ENCODE results near the gene SMURF1. TPM values are rescaled to one million over a fixed set of nuclear protein-coding genes. Genes with fewer than 3 reads are reported as not detected.
"Not testable (repeated sequence)": the region's sequence is repeated elsewhere in the genome, so short reads cannot be mapped to it uniquely, and the experiment has no call there.

Gene SMURF1
- 31.2 TPM for total RNA-seq
- long read RNA-seq, partial matches to known transcripts = 19 of 31 reads
- long read RNA-seq, other reads (novel, unspliced or antisense) = 12 of 31 reads

DNA sequence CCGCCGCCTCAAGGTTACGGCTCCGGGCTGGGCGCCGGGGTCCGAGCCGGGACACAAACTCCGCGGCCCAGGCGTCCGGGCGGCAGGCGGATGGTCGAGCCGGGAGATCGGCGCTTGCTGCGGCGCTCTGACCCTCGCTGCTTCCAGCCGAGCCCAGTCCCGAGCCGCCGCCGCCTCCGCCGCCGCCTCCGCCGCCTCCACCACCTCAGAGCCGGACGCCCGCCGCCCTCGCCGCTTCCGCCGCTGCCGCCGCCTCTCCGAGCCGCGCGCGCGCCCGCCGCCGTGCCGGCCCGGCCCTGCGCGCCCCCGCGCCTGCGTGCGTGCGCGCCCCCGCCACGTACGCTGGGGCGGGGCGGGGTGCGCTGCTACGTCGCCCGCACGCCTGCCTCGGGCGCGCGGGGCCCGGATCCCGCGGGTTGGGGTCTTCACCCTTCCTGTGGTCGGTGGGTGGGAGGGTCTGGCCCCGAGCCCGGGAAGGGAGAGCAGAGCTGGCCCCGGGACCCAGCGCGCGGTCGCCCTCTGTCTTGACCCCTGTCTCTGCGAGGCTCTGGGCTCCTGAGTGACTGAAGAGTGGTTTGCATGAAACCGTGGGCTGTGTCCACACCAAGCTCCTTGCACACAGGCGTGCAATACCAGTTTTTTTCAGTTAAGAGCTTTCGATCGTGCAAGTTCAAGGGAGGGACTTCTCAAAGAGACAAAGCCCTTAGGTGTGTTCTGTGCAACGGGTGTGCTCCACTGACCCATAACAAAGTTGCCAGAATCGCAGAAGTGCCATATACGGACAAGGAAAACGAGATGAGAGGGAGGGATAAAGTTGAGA lies at the start of gene SMURF1:
Gene SMURF1 (minus strand): TSS at position 256 of the 820 bp plus-strand sequence. CDS start 328 bp downstream, outside the sequence.
- peak; percentile 90 for DNase-seq (ENCODE audit: low spot score)

DNA sequence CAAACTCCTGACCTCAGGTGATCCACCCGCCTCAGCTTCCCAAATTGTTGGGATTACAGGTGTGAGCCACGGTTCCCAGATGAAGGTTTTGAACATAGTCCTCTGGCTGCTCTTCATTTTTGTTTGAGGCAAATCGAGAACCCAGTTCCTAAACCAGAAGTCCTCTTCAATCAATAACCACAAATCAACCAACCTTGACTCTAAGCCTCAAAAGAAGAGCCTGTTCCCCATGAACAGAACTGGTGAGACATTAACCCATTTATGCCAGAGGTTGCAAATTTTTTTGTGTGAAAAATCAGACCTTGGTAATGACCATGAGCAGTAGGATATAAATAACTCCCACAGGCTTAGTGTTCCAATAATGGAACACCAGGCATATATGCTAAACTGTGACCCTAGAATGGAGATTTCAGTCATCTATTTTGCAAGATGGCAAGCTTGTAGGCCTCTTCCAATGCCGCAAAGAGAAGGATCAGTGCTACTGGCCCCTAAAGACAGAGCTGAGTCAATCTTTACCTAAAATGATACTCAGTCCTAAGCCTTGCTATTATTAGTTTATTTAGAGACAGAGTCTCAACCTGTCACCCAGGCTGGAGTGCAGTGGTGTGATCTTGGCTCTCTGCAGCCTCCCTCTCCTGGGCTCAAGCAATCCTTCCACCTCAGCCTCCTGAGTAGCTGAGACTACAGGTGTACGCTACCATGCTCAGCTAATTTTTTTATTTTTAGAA lies 48.1 kb upstream of the SMURF1 start:
- no peak for DNase-seq (ENCODE audit: low spot score)

DNA sequence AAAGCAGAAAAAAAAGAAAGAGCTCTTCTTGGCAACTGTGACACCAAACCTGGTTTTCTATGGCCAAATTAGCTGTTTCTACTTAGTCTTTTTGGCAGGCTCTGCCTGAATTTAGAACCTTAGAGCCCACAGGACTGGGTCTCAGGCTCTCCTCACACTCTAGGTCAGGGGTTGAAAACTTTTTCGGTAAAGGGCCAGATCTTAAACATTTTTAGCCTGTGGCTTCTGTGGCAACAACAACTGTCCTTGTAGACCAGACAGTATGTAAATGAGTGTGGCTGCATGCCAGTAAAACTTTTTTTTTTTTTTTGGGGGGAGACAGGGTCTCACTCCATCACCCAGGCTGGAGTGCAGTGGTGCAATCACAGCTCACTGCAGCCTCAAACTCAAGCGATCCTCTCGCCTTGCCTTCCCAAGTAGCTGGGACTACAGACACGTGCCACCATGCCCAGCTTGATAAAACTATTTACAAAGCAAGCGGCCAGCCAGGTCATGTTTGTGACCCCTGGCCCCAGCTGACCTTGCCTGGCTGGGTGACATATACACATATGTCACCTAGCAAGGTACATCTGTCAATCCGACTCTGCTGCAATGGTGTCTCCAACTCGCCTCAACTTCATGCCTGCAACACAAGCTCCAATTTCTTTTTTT lies 46.6 kb upstream of the SMURF1 start:
- no peak for DNase-seq (ENCODE audit: low spot score)

DNA sequence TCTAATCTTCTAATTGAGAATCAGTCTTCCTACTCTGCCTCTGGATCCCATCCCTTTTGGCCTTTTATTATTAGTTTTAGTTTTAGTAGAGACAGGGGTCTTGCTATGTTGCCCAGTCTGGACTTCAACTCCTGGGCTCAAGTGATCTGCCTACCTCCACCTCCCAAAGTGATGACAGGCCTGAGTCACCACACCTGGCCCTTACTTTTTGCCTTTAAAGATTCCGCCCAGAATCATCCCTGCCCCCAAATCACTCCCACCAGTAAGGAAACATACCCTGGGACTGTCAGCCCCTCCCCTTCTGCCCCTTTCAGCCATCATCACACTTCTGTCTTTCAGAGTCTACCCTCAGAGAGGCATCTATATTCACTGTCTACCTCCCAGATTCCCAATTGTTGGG lies 45.3 kb upstream of the SMURF1 start:
- DNase-seq (ENCODE audit: low spot score) = no peak

DNA sequence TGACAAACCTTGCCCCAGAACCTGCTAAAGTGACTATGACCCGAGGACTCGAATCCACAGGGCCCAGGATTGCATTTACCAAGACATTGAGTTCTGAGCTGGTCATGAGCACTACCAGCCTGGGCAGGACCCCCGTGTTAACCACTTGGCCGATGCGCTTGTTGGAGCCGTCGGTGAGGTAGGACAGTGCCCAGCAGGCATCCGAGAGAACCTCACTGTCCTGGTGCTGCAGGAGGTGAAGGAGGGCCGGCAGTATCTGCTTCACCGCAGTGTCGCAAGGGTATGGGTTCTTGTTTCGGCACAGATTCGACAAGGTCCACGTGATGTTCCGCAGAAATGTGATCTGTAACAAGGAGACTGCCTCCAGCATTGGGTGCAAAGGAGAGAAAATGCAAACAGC lies 44.3 kb upstream of the SMURF1 start:
- no peak for DNase-seq (ENCODE audit: low spot score)

DNA sequence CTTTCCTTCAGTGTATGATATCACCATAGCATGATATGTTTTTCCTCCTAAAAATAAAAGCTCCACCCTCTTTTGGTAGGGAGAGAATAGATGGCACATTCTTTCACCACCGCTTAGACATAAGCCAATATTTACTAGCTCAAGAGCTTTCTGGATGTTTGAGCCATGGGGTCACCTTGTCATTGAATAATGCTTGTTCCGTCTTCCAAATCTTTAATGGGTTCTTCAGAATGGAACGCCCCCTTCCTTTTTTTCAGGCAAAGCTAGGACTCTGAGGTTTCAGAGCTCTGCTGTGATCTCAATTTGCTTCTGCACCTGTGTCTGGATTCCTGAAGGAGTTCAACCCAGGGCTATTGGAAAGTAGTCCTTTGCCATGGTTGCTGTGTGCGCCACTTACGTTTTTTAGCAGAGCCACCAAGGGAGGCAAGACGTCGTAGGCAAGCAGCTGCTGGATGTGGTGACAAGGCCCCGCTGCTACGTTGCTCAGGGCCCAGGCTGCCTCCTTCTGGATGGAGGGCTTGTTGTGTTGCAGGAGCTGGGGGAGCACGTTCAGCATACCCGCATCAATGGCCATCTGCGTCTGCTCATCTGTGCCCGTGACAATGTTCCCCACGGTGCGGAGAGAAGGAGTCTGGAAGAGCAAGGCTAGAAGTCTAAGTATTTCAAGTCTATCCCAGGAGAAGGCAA lies 40.8 kb upstream of the SMURF1 start:
- DNase-seq (ENCODE audit: low spot score) = no peak

DNA sequence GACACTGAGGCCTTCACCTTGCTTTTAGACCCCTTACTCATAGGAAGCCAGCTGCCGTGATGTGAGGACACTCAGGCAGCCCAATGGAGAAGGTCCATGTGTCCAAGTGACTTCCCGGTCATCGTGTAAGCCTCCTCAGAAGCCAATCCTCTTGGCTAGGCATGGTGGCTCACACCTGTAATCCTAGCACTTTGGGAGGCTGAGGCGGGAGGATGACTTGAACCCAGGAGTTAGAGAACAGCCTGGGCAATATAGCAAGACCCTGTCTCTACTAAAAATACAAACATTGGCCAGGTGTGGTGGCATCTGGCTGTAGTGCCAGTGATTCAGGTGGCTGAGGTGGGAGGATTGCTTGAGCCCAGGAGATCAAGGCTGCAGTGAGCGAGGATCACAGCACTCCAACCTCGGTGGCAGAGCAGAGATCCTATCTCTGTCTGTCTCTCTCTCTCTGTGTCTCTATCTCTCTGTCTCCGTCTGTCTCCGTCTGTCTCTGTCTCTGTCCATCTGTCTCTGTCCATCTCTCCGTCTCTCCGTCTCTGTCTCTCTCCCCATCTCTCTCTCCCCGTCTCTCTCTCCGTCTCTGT lies 36.3 kb upstream of the SMURF1 start:
- DNase-seq (ENCODE audit: low spot score) = peak; percentile 24

DNA sequence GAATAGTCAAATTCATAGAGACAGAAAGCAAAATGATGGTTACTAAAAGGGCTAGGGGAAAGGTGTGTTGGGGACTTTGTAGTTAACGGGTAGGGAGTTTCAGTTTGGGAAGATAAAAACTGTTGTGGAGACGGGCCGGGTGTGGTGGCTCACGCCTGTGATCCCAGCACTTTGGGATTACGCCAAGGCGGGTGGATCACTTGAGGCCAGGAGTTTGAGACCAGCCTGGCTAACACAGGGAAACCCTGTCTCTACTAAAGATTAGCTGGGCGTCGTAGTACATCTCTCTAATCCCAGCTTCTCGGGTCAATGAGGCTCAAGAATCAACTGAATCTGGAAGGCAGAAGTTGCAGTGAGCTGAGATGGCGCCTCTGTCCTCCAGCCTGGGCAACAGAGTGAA lies 33.3 kb upstream of the SMURF1 start:
- DNase-seq (ENCODE audit: low spot score) = peak; percentile 6

DNA sequence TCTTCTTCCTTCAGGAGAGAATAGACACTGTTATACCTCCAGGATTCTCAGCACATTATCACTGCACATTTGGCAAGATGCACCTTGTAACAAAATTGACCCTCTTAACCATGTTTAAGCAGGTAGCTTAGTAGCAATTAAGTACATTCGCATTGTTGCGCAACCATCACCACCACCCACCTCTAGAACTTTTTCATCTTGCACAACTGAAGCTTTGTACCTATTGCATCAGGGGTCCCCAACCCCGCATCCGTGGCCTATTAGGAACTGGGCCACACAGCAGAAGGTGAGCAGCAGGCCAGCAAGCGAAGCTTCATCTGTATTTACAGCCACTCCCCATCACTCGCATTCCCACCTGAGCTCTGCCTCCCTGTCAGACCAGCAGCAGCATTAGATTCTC lies 29.9 kb upstream of the SMURF1 start:
- DNase-seq (ENCODE audit: low spot score) = no peak

DNA sequence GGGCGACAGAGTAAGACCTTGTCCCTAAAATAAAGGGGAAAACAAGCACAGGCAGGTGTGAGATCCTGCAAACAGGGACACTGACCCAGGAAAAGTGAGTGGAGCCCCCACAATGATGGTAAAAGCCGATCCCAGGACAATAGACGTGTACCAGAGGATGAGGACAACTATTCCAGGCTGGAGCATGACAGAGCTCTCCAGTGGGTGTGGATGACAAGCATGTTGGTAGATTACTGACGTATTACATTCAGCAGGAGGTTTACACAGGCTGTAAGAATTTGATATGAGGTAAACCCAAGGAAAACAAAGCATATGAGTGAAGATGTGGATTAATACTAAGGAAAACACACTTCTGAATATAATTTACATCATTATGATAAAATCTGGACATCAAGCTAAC lies 27.8 kb upstream of the SMURF1 start:
- no peak for DNase-seq (ENCODE audit: low spot score)

DNA sequence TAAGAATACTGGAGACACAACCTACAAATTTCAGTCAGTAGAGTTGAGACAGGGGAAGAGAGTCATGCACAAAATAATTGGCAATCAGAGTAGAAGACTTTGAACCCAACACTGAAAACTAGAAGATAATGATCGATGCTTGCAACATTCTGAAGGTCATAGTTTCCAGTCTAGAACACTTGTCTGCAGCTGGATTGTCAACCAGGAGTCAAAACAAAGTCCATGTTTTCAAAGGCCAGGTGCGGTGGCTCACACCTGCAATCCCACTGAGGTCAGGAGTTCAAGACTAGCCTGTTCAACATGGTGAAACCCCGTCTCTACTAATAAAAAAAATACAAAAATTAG lies 26.8 kb upstream of the SMURF1 start:
- DNase-seq (ENCODE audit: low spot score) = no peak

DNA sequence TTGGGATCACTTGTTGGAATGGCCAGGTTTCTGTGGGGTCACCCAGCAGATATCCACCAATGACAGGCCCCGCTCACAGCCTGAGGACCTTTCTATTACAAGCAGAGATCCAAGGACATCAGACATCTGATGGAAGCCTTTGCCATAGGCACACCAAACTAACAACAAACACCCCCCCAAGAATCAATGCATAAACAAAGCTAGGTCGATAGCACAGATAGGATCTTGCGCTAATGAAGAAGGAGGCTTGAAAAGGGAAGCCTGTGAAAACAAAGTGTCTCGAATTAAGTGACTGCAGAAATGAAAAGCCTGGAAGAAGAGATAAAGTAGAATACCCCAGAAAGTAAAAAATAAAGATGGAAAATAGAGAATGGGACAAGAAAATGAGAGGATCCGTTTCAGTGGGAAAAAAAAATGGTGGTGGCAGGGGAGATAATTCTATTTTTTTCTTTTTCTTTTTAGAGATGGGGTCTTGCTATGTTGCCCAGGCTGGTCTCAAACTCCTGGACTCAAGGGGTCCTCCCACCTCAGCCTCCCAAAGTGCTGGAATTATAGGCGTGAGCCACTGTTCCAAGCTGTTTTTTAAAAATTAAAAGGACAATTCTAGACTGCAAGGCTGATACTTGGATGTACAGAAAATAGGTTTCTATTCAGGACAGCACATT lies 26.3 kb upstream of the SMURF1 start:
- no peak for DNase-seq (ENCODE audit: low spot score)

DNA sequence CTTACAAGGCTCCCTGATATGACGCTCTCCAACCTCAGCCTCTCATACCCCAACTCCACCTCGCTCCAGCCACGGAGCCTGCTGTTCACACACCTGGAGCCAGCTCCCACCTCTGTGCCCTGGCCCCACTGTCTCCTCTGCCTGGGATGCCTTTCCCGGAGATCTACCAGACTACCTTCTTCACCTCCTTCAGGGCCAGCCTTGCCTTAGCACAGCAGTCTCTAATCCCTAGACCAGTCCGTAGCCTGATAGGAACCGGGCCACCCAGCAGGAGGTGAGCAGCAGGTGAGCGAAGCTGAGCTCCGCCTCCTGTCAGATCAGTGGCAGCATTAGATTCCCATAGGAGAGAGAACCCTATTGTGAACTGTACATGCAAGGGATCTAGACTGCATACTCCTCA lies 23.2 kb upstream of the SMURF1 start:
- no peak for DNase-seq (ENCODE audit: low spot score)

DNA sequence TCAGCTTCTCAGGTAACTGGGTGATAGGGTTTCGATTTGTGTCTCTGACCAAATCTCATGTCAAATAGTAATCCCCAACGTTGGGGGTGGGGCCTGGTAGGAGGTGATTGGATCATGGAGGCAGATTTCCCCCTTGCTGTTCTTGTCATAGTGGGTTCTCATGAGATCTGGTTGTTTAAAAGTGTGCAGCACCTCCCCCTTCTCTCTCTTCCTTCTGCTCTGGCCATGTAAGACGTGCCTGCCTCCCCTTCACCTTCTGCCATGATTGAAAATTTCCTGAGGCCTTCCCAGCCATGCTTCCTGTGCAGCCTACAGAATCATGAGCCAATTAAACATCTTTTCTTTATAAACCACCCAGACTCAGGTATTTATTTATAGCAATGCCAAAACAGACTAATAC lies 21.9 kb upstream of the SMURF1 start:
- DNase-seq (ENCODE audit: low spot score) = no peak

DNA sequence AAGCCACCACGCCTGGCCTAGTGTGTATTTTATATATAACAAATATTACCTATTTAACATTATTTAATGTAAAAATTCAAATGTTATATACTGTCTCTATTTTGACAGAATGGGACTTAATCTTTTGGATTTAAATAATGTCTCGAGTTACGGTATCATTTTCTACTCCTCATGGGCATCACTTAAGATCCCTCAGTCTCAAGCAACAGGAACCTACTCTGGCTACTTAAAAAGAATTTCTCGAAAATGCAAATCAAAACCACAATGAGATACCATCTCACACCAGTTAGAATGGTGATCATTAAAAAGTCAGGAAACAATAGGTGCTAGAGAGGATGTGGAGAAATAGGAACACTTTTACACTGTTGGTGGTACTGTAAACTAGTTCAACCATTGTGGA lies 19.8 kb upstream of the SMURF1 start:
- not testable (repeated sequence) for DNase-seq (ENCODE audit: low spot score)

DNA sequence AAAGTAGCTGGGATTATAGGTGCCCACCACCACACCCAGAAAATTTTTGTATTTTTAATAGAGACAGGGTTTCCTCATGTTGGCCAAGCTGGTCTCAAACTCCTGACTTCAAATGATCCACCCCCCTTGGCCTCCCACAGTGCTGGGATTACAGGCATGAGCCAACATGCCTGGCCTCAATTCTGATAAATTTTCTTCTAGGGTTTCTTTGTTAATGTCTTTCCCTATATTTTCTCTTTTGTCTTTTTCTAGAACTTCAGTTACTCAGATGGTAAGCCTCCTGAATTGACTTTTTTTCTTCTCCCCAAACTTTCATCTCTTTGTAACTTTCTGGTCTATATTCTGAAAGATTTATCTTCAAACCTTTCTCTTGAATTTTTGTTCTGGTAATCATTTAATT lies 12.7 kb upstream of the SMURF1 start:
- peak; percentile 9 for DNase-seq (ENCODE audit: low spot score)

DNA sequence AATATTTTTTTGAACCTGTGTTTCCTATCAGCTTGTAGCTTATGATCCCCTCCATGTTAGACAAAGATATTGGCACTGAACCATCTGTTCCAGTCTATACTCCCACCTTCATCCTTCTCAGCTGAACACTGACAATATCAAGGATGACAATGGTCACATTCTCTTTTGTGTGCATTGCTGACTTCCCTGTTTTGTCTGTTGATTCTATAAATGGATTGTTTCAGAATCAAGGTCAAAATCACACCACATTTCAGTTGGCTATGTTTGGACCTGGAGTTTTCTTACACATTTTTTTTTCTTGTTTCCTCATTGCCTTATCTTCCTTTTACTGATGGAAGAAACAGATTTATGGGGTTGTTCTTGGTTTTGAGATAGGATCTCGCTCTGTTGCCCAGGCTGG lies 11.3 kb upstream of the SMURF1 start:
- no peak for DNase-seq (ENCODE audit: low spot score)

DNA sequence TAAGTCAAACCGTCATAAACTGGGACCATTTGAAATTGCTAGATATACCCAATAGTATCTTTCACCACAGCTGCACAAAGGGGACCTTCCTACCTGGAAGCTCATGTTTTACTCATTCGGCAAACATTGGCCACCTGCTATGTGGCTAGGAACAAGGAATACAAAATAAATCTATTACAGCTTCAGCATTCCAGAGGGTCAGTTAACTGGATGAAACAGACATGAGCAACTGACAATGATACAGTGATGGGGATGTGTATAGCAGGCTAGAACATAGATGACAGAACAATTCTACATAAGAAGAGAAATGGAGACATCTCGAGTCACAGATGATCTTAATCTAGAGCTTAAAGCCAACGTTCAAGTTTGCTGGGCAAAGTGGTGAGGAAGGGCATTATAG lies 3.1 kb upstream of the SMURF1 start:
- DNase-seq (ENCODE audit: low spot score) = no peak

DNA sequence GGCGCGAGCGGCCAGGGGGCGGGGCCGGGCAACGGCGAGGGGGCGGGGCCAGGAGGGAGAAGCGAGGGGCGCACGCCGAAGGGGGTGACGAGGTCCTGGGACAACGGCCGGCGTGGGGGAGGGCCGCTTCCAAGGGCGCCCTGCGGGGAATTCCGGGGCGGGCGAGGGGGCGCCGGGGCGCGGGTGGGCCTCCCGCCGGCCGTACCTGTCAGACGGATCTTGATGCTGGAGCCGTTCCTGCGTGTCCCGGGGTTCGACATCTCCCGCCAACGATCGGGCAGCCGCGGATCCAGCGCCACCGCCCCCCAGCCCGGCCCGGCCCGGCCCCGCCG lies 421 bp downstream of the SMURF1 start:
- peak; percentile 93 for DNase-seq (ENCODE audit: low spot score)

DNA sequence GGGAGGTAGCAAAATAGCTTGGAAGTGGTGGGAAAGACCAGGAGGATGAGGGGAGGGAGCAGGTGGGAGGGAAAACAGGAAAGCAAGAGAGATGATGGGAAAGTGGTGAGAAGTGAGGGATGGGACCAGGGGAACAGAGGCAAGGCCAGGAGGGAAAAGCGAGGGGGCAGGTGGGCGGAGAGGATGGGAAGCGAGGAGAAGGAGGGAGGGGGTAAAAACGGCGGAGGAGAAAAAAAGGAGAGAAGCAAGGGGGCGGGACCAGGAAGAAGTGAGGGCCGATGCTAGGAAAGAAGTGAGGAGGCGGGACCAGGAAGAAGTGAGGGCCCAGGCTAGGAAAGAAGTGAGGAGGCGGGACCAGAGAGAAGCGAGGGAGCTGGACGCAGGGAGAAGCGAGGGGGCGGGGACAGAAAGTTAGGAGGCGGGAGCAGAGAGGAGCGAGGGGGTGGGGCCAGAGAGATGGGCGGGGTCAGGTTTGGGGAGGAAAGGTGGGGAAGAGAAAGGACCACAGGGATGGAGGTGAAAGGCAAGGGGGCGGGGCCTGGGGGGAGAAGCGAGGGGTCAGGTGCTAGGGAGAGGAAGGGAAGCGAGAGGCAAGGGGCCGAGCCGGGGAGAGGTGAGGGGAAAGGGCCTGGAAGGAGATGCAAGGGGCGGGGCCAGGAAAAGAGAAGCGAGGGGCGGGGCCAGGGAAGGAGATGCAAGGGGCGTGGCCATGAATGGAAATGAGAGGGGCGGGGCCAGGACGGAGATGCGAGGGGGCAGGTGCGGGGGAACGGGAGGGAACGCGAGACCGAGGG lies 984 bp downstream of the SMURF1 start:
- DNase-seq (ENCODE audit: low spot score) = peak; percentile 97

Data from mesenteric fat pad (tissue), 1 donor.